ENCODE results near the gene METTL5. TPM values are rescaled to one million over a fixed set of nuclear protein-coding genes. Genes with fewer than 3 reads are reported as not detected.
"Not testable (repeated sequence)": the region's sequence is repeated elsewhere in the genome, so short reads cannot be mapped to it uniquely, and the experiment has no call there.

The METTL5 gene
- total and polyA plus RNA-seq, 9 of the 15 experiments (the other 6 are each of a cell fraction or from before 2014, with no cell fraction given) = 149 to 471 (median 224) TPM

GRCh38 chr2:169817369-169817768 is 7.3 kb downstream of the METTL5 start:
- H3K27me3 ChIP-seq (ENCODE audit: control insufficient read depth in 2 of 2, insufficient read depth in 2 of 2, low read length in 2 of 2); CTCF ChIA-PET (ENCODE audit: low intra/inter-chr PET ratio); H3K27ac ChIP-seq (ENCODE audit: extremely low read depth, low read depth, low read length); H2AFZ ChIP-seq (ENCODE audit: low read depth, low read length); H3K9me3 ChIP-seq (replicated peaks; ENCODE audit: control insufficient read depth, insufficient read depth, low read depth, low read length); DNase-seq (ENCODE audit: extremely low read depth in 1 of 4, low spot score in 3 of 4); FAIRE-seq; H3K9ac ChIP-seq (ENCODE audit: insufficient read depth in 1 of 2, low read depth in 2 of 2, low read length in 2 of 2); H3K4me1 ChIP-seq (replicated peaks in 1 of 2; ENCODE audit: control insufficient read depth in 2 of 2, insufficient read depth in 2 of 2, low read length in 2 of 2); ATAC-seq; H4K20me1 ChIP-seq (replicated peaks; ENCODE audit: control insufficient read depth, insufficient read depth, low read length); H3K9me1 ChIP-seq (ENCODE audit: control insufficient read depth, insufficient read depth, low read length); intact Hi-C loops (cut with micrococcal nuclease); BruUV-seq (replicated peaks); in situ Hi-C loops (cut with MboI); H3K4me3 ChIP-seq; H3K4me2 ChIP-seq (ENCODE audit: insufficient read depth, low read length): not testable (repeated sequence)
- H3K36me3 ChIP-seq (ENCODE audit: control insufficient read depth, insufficient read depth, low read length) = peaks cover 78% of the 10 kb centered on the region
- 89% methylated on average over 6 of the region's 6 CpGs for WGBS (ENCODE audit: insufficient coverage, low coverage, missing lambda C conversion rate)
- POLR2A ChIA-PET = interaction anchor here (6.0 kb wide), 1 partner anchor 10 kb away, joined by 26 read pairs; the partner anchor contains the start of gene UBR3
- H3K79me2 ChIP-seq (ENCODE audit: control insufficient read depth, insufficient read depth, low read length) = peaks cover 38% of the 10 kb centered on the region
- TF ChIP-seq KDM1A (IDR thresholded peaks at IDR 0.05) (peak; percentile 57 to 73; a peak in 3 of 4 replicates), CHAMP1 (IDR thresholded peaks at IDR 0.05) (peak; percentile 41; the same call in 1 of the 2 replicates), ZNF146 (CRISPR knock-in tag; IDR thresholded peaks at IDR 0.05; ENCODE audit: unreplicated experiment) (peak; percentile 94), BCOR (IDR thresholded peaks at IDR 0.05) (peak; percentile 87)

Data from K562 (cell line).